Germinal center (tissue), 1 donor: ENCODE data around the gene IRX1.

ENCODE experiments used
- DNase-seq: peaks from one replicate; pipeline ENCODE4 v3.0.0; 2012; ENCODE audit warnings: mixed read lengths, low spot score

IRX1 gene

DNA sequence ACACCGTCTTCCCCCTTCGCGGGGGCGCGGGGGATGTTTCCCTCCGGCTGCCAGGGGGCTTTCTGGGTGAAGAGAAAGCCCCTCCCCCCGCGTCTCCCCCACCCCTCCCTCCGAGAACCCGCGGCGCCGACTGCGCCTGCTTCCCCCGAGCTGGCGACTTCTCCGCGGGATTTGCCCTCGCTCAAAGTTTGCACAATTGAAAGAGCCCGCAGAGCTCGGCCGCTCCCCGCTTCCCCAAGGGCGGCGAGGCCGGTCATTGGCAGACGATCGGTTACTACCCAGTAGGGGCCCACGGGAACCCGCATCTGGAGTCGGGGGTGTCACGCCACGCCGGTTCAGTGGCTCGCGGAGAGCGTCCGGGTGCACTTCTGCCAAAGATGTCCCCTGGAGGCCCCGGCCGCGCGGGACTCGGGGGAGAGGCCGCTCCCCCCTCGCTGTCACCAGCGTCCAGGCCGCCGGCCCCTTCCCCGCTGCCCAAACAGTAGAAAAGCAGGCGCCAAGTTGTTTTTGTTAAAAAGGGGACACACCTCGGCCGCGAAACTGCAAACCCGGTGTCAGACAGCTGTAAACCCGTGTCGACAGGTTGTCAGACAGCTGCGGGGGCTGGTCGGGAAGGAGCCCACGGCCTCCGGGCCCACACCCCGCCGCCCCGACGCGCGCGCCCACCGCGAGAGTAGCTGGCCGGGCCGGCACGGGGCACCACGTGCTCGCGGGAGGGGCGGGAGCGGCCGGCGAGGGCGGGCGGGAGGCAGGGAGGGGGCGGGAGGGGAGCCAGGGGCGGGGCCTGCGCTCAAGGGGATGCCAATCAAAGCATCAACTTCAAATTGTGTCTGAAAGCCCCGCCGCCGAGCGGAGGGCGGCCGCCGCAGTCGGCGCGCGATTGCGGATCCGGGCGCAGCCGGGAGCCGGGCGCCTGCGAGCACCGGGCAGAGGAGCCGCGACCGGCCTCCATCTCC lies at the start of gene IRX1:
IRX1 (plus strand) TSS at position 827 of the 956 bp plus-strand sequence. CDS start 274 bp downstream, outside the sequence.
- no peak for DNase-seq

DNA sequence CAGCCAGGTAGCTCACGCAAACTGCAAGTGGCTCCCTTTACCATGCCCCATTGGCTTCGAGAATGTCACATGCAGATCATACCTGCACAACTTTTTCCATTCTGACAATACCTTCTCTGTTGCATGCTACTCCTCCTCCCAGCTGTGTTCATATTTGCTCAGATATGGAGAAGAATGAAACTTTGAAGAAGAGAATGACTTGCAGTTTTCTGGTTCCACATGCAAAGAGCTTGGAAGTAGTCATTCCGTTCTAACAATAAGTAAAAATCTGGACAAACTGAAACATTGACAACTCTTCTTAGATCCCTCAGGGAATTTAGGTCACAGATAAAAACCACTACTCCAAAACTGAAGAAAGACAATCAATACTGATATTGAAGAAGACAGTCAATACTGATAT lies 49.6 kb upstream of the IRX1 start:
- no peak for DNase-seq

DNA sequence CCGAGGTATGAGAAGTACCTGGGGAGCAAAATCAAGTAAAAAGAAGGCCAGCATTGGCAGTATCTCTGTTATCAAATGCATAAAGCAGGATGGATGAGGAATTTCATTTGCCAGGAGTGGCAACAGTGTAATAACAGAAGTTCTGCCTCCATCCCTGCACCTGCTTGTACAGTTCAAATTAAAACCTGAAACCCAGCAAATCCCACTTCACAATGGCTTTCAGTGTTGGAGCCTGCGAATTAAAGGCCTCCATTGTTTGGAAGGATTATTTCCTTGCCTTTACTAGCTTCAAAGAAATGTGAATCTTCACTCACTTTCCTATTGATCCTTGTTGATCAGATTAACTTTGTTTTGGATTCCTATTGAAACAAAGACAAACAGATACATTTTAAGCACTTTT lies 31.5 kb upstream of the IRX1 start:
- DNase-seq = no peak

DNA sequence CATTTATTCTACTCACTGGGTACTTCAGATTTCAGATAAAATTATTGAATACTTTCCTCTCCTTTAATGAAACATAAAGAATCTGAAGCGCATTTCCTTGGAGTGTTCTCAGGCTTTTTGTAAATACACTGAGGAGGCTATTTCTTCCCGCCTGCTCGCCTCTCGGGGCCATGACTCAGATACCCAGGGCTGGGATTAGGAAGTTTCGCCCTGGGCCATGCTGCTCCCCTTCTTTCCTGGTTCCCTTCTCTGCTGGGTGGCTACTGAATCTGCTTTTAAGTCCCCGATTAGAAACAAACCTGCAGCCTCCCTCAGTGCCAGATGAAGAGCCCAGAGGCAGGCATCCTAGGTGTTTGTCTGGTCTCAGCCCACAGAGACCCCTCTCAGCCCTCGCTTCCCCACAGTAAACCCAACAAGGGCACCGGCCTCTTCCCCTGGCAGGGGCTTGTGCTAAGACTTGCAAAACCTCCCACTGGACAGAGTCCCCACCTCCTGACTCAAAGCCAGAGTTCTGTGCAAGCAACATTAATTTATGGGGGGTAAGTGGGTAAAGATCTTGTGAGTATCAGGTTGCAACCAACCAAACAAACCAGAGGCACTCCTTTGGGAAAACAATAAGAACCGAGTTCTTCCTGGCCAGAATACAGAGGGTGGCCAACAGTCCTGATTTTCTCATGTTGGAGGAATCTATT lies 30.7 kb upstream of the IRX1 start:
- no peak for DNase-seq

DNA sequence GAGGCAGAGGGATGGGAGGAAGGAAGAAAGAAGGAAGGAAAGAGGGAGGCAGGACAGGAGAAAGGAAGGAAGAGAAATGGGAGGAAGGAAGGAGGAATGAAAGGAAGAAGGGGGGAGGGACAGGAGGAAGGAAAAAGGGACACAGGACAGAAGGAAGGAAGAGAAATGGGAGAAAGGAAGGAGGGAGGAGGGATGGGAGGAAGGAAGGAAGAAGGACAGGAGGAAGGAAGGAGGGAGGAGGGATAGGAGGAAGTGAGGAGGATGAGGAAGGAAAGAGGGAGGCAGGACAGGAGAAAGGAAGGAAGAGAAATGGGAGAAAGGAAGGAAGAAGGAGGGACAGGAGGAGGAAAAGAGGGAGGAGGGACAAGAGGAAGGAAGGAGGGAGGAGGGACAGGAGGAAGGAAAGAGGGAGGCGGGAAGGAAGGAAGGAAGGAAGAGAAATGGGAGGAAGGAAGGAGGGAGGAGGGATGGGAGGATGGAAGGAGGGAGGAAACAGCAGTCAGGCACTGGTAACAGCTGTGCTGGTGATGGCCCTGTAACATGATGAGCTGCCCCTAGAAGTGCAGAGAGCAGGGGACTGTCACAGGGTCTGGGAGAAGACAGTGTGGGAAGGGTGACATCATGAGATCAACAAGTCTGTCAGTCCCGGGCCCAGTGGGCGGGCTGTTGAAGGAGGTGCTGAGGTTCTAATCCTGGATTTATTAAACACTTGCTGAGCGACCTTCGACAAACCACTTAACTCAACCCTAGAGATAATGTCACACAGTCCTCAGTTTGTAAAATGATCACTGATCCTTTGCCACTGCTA lies 10.7 kb upstream of the IRX1 start:
- DNase-seq = no peak

DNA sequence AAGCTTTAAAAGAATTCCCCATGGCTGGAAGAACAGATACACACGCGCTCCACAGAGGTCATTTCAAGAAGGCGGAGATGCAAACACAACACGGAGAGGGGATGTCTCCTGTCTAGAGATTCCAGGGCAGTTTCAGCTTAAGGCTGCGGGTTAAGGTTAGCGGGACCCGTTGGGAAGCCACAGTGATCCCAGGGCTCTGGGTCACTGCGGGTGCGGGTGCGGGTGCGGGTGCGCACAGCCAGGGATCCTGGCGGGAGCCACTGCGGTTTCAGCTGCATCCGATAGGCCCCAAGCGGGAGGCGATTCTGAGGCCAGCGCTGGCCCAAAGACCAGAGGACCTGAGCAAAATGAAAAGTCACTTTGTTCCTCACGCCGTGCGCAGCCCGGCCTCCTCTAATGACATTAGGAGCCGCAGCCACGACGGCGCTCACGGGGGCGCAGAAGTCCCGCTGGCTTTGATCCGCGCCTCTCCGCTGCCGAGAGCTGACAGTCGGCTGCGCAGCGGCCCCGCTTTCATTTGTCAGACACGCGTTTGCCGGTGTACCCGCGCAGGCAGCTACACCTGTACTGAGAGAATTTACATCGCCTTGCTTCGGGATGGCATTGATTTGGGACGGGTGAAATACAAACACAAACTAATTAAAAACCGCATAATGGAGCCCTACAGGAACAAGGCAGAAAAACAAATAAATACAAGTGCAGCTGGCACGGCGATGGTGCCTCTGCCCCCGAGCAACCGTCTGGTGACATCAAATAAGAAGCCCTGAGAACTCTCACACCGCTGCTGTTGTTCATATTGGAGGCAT lies 5.3 kb upstream of the IRX1 start:
- no peak for DNase-seq

DNA sequence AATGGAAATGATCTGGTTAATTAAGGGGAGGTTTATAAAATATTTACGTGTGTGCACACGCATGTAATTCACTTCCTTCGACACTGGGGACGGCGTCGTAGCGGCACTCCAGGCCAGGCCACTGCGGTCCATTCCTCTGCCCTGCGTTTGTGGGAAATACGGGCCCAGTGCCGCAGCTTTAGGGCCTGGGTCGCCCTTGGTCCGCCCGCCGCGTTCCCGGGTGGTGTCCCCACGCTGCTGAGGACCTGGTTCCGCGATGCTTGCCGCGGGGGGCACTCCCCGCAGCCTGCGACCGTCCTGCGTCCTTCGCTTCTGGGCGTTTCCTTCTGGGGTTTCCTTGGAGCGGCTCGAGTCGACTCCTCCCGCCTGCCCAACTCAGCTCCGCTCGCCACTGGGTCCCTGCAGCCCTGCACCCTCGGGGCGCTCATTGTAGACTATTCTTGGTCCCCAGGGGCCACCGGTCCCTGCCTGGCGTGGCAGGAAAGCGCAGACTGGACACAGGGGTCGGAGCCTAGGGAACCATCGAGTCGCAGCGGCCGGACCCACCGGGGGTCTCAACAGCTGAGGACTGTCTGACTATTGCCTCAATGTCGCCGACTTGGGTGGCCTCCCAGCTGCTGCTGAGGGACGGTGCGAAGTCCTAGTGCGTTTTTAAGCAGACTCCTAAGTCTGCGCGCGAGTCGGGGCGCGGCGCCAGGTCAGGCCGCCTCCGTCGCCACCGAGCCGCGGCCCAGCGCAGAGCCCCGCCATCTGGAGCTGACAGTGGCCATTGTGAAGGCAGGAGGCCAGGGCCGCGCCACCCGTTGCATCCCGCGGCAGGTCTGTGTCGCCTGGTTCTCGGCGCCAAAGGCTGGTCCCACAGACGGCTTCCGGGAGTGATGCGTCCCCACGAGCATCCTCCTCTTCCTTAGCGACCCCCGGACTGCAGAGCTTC lies 4.4 kb upstream of the IRX1 start:
- no peak for DNase-seq

DNA sequence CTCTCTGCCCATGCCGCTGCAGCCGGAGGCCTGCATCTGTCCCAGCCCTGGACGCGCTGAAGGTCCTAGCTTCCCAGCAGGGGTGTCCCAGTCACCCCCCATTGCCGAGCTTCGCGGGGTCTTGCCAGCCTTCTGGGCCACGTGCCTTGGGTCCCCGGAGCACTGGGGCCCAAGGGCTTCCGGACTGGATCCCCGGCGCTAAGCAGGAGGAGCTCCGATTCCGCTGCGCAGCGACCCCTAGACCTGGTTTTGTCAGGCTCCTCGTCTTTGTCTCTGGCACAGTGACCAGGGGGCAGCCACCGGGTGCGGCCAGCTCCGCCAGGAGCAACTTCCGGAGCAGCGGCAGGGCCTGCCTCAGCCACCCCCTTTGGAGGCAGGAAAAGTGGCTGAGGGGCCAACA lies 3.3 kb upstream of the IRX1 start:
- no peak for DNase-seq

DNA sequence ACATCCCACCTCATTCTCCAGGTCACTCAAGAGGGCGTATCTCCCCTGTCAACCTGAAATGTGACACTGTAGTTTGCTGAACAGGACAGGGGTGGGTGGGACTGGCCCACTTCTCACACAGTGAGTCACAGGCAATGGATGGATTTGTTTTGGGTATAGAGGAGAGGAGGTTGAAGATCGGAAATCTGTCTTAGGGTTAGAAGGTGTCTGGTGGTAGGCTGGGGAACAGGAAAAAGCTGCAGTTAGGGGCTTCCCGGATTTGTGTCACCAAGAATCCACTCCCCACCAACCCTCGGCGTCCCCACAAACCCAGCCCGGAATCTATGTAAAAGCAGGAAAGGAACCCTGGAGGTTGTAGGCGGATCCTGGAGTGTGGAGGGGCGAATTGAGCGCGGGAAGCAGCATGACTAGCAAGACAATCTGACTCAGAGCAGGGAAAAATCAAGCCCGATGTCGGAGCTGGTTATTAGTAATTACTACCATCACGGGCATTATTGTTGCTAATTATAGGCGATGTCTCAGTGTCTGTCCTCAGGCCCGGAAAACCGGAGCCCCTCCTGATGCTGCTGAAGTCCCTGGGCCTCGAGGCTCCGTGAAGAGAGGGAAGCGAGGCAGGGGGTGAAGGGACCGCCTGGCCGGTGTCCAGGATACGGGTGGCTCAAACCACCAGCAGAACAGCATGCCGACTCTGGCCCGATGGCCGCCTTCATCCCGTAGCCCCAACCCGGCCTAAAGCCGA lies 1.7 kb upstream of the IRX1 start:
- no peak for DNase-seq

DNA sequence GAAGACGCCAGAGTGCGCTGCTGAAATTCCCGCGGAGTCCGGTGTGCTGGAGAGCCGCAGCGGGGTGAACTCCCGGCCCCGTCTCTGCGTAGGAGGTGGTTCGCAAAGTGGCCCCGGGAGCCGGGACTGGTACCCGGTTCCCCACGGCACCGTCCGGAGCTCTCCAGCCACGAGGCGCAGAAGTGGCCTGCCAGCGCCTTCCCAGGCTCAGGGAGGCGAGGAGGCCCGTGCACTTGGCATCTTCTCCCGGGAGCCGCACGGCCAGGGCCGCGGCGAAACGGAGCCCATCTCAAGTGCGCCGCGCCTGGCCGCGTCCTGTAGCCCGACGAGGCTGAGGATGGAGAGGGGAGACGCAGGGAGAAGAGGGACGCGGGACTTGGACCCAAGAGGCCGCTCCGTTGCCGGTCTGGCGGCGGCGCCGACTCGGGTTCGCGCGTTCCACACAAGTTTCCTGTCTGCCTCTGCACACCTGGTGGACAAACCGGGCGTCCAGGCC lies 1.1 kb upstream of the IRX1 start:
- no peak for DNase-seq

DNA sequence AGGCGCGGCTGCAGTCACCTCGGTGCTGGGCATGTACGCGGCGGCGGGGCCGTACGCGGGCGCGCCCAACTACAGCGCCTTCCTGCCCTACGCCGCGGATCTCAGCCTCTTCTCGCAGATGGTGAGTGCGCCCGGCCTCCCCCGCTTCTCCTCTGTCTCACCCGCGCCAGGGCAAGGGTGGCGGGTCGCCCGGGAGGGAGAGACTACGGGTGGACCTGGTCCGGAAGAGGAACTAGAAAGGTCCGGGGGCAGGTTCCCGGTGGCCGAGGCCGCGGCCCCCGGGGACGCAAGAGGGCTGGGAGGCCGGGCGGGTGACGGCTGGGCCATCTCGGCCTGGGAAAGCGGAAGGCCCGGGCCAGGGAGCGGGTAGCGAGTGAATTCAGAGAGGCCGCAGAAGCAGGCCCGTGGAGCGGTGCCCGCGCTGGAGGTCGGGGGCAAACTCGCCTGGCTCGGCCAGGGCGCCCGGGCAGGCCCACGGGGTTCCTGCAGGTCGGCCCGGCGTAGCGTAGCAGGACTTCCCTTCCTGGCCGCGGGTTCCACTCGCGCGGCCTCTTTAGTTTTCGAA lies 711 bp downstream of the IRX1 start:
- no peak for DNase-seq

DNA sequence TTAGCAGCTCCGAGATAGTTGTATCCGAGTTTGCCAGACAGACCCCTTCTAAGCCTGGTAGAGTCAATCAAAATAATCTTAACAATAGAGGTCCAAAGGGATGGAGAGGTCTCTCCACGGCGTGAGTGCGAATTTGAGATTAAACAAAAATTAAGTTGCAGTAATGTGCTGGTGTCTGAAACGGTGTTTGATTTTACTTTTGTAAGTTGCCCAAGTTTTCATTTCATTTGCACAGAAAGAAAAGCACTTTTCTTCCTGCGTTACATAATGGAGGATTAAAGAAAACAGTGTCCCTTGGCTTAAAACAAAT lies 1.2 kb downstream of the IRX1 start:
- no peak for DNase-seq

DNA sequence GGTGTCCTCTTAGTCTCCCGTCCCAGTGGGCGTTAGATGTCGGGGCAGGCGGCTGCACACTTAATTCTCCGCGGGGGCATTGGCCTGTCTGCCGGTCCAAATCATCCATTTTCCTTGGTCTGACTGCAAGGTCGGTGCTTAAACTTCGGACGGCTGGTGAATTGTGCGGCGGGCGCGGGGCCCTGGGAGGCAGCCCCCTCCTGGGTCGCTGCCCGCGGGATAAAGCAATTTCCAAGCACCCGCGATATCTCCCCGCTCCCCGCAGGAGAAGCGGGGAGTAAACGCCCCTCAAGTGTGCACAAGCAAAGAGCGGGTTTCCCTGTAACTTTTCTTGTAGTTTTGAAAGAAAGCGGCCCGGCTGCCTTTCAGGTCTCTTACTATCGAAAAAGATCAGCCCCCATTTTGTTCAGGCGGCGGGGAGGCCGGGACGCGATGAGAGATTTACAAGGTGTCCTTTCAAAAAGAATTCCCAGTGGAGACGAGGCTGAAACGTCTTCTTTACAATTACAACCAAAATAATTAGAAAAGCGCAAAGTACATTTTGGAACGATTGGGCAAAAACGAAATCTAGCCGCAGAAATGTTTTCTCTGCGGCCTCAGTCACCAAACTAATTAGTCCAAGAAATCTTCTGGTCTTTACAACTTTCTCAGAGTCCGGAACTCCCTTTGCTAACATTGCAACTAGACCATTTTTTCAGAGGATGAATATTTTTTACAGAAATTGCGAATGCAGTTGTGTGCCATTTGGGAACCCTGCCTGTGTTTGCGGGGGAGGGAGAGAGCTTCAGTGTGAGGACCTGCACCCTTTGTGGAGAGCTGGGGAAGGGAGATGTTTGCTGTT lies 1.8 kb downstream of the IRX1 start:
- no peak for DNase-seq

DNA sequence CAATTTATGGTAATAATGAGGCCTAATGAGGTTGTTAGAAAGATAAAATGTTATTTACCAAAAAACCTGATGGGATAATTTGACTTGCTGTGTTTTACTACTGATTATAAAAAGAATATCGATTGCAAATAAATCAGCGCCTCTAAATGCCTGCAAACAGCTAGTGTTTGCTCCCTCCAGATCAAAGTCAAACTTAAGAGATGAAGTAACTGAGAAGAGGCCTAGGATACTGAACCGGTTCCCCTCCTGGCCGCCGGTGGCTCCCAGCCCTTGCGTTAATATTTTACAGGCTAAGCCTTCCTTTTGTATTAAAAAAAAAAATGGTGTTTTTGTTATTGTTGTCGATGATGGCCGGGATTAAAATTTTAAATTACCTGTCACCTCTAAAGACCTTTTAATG lies 2.6 kb downstream of the IRX1 start:
- no peak for DNase-seq

DNA sequence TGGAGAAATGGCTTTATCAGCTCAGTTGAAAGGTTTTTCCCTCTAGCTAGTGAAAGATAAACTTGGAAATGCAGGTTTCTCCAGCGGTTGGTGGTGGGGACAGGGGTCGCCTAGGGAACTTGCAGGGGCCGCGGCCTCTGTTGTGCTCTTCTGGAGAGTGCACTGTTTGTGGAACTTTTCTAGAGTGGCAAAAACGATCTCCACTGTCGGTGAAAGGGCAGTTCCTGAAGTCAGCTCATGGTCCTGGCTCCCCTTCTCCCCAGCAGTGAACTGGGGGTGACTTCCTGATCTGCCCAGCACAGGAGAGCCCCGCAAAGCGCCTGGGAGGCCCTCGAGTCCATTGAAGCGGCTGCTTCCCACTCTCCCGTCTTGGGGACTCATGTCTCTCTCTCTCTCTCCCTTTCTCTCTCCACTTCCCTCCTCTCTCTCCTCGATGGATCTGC lies 3.2 kb downstream of the IRX1 start:
- DNase-seq = no peak

DNA sequence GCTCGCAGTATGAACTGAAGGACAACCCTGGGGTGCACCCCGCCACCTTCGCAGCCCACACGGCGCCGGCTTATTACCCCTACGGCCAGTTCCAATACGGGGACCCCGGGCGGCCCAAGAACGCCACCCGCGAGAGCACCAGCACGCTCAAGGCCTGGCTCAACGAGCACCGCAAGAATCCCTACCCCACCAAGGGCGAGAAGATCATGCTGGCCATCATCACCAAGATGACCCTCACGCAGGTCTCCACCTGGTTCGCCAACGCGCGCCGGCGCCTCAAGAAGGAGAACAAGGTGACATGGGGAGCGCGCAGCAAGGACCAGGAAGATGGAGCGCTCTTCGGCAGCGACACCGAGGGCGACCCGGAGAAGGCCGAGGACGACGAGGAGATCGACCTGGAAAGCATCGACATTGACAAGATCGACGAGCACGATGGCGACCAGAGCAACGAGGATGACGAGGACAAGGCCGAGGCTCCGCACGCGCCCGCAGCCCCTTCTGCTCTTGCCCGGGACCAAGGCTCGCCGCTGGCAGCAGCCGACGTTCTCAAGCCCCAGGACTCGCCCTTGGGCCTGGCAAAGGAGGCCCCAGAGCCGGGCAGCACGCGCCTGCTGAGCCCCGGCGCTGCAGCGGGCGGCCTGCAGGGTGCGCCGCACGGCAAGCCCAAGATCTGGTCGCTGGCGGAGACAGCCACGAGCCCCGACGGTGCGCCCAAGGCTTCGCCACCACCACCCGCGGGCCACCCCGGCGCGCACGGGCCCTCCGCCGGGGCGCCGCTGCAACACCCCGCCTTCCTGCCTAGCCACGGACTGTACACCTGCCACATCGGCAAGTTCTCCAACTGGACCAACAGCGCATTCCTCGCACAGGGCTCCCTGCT lies 3.8 kb downstream of the IRX1 start:
- no peak for DNase-seq
